Hepatocyte (in vitro differentiated cells): Measurements from ENCODE around the gene NPTX1. TPM values are rescaled to one million over a fixed set of nuclear protein-coding genes. Genes with fewer than 3 reads are reported as not detected.

Experiments
- DNase-seq: peaks from one replicate; pipeline ENCODE4 v3.0.0-alpha.2; 2016; ENCODE audit warnings: low spot score
- H2AFZ ChIP-seq: fragments of 200-600 bp; sonication (generic); 2 replicates; pipeline ENCODE4 v1.6.0; 2016; ENCODE audit warnings: antibody characterized with exemption, mild to moderate bottlenecking
- H3K27ac ChIP-seq: fragments of 200-600 bp; sonication (generic); 2 replicates; pipeline ENCODE4 v1.5.1; 2016; ENCODE audit warnings: mild to moderate bottlenecking
- H3K27me3 ChIP-seq: fragments of 200-600 bp; sonication (generic); 2 replicates; pipeline ENCODE4 v1.6.1; 2016
- H3K36me3 ChIP-seq: fragments of 200-600 bp; sonication (generic); replicated peaks from 2 replicates; pipeline ENCODE4 v1.5.1; 2016; ENCODE audit warnings: low read depth; ENCODE audit not compliant: insufficient read depth
- H3K4me1 ChIP-seq: fragments of 200-600 bp; sonication (generic); 2 replicates; pipeline ENCODE4 v1.5.1; 2016; ENCODE audit warnings: mild to moderate bottlenecking, moderate library complexity; ENCODE audit not compliant: insufficient read depth
- H3K4me2 ChIP-seq: fragments of 200-600 bp; sonication (generic); 2 replicates; pipeline ENCODE4 v1.6.0; 2016
- H3K4me3 ChIP-seq: fragments of 200-600 bp; sonication (generic); 2 replicates; pipeline ENCODE4 v1.5.1; 2016; ENCODE audit warnings: mild to moderate bottlenecking
- H3K79me2 ChIP-seq: fragments of 200-600 bp; sonication (generic); 2 replicates; pipeline ENCODE4 v1.6.0; 2017; ENCODE audit warnings: mild to moderate bottlenecking
- H3K9me2 ChIP-seq: fragments of 200-600 bp; sonication (generic); replicated peaks from 2 replicates; pipeline ENCODE4 v1.6.0; 2017; ENCODE audit warnings: mild to moderate bottlenecking; ENCODE audit not compliant: insufficient read depth
- H3K9me3 ChIP-seq: fragments of 200-600 bp; sonication (generic); 2 replicates; pipeline ENCODE4 v1.5.1; 2016; ENCODE audit warnings: low read depth, mild to moderate bottlenecking
- H4K20me1 ChIP-seq: fragments of 200-600 bp; sonication (generic); 2 replicates; pipeline ENCODE4 v1.6.0; 2016; ENCODE audit warnings: mild to moderate bottlenecking; ENCODE audit not compliant: insufficient read depth, poor library complexity, severe bottlenecking
- CTCF ChIP-seq: fragments of 200-600 bp; sonication (generic); IDR thresholded peaks from 2 replicates; pipeline ENCODE4 v1.5.1; 2016; ENCODE audit warnings: antibody characterized with exemption, mild to moderate bottlenecking; ENCODE audit not compliant: poor library complexity
- EZH2 ChIP-seq: fragments of 200-600 bp; sonication (generic); IDR thresholded peaks from 2 replicates; pipeline ENCODE4 v1.6.1; 2016; ENCODE audit warnings: antibody characterized with exemption, mild to moderate bottlenecking, borderline replicate concordance
- EZH2phosphoT487 ChIP-seq: fragments of 200-600 bp; sonication (generic); IDR thresholded peaks from one replicate; pipeline ENCODE4 v1.6.1; 2018; ENCODE audit warnings: antibody characterized with exemption, mild to moderate bottlenecking, low read depth, moderate library complexity; ENCODE audit not compliant: unreplicated experiment, severe bottlenecking
- WGBS: methylation state at CpG from one replicate; pipeline ENCODE4 v1.1.6; 2016; ENCODE audit warnings: low lambda C conversion rate; ENCODE audit errors: missing lambda C conversion rate; 5-methylcytosine and 5-hydroxymethylcytosine counted together
- polyA plus RNA-seq: library from polyadenylated mRNA; unstranded; fragments of >200 nt; fragmentation: Nextera tagmentation; extraction: Ambion mirVana; gene quantifications from 2 replicates; pipeline ENCODE4 v1.2.1, GENCODE V29; 2016
- total RNA-seq: library from RNA; depleted of rRNA; stranded (reverse); fragments of >200 nt; gene quantifications from 2 replicates; pipeline ENCODE4 v1.2.3, GENCODE V29; 2014

NPTX1 gene
- total and polyA plus RNA-seq, 2 experiments from 2014 or later: 0.70 to 2.1 TPM

- no peaks in the 10 kb centered on the region for H3K4me1 ChIP-seq
- no peak overlapping the region for H3K4me2 ChIP-seq
- TF ChIP-seq CTCF: no peak
- no peak for TF ChIP-seq EZH2phosphoT487
- TF ChIP-seq EZH2: no peak
- H3K36me3 ChIP-seq: no peaks in the 10 kb centered on the region
- H3K27ac ChIP-seq: no peak overlapping the region
- no peak overlapping the region for H2AFZ ChIP-seq
- H3K4me3 ChIP-seq: no peak overlapping the region
- H4K20me1 ChIP-seq: no peaks in the 10 kb centered on the region
- H3K27me3 ChIP-seq: no peaks in the 10 kb centered on the region
- no peak for DNase-seq
- no peaks in the 10 kb centered on the region for H3K9me3 ChIP-seq
- H3K9me2 ChIP-seq: no peaks in the 10 kb centered on the region
- WGBS: 75% methylated on average over 12 of the region's 12 CpGs
- H3K79me2 ChIP-seq: no peaks in the 10 kb centered on the region
Observed at GRCh38 chr17:80433916-80434666, 42.3 kb downstream of the NPTX1 start.

GRCh38 chr17:80432961-80433550 lies 43.4 kb downstream of the NPTX1 start:
- Histone ChIP-seq H3K9me3 (no peaks in the 10 kb centered on the region), H3K4me3 (no peak overlapping the region), H3K4me1 (no peaks in the 10 kb centered on the region), H3K27me3 (no peaks in the 10 kb centered on the region), H4K20me1 (no peaks in the 10 kb centered on the region), H3K79me2 (no peaks in the 10 kb centered on the region), H3K27ac (no peak overlapping the region), H3K4me2 (no peak overlapping the region), H2AFZ (no peak overlapping the region), H3K36me3 (no peaks in the 10 kb centered on the region), H3K9me2 (no peaks in the 10 kb centered on the region)
- DNase-seq: no peak
- 89% methylated on average over 6 of the region's 6 CpGs for WGBS
- TF ChIP-seq CTCF (no peak), EZH2phosphoT487 (no peak), EZH2 (no peak)

GRCh38 chr17:80432350-80432955 lies 44.0 kb downstream of the NPTX1 start:
- no peak overlapping the region for H3K4me2 ChIP-seq
- no peak overlapping the region for H3K4me3 ChIP-seq
- H3K9me3 ChIP-seq: no peaks in the 10 kb centered on the region
- no peaks in the 10 kb centered on the region for H4K20me1 ChIP-seq
- TF ChIP-seq CTCF (no peak), EZH2 (no peak), EZH2phosphoT487 (no peak)
- no peak for DNase-seq
- no peaks in the 10 kb centered on the region for H3K36me3 ChIP-seq
- no peaks in the 10 kb centered on the region for H3K79me2 ChIP-seq
- no peaks in the 10 kb centered on the region for H3K9me2 ChIP-seq
- H3K27me3 ChIP-seq: no peaks in the 10 kb centered on the region
- no peak overlapping the region for H3K27ac ChIP-seq
- WGBS: 82% methylated on average over 14 of the region's 15 CpGs
- H3K4me1 ChIP-seq: no peaks in the 10 kb centered on the region
- H2AFZ ChIP-seq: no peak overlapping the region
